Right cardiac atrium (tissue), 5 donors: ENCODE results near the gene OIP5. TPM values are rescaled to one million over a fixed set of nuclear protein-coding genes. Genes with fewer than 3 reads are reported as not detected.

Experiments used
- polyA plus RNA-seq: library from polyadenylated mRNA; stranded (reverse); fragments of 200-250 nt; gene quantifications from one replicate; pipeline ENCODE4 v1.2.3, GENCODE V29; 2013
- total RNA-seq, 4 donors: library from RNA; stranded (reverse); fragmentation: NEBNext Ultra II Directional; extraction: Animal tissue kit (Norgen Biotek cat#: 25700); gene quantifications; one replicate each; pipeline ENCODE4 v1.2.1, GENCODE V29; 2021
- donor health status: healthy with polysubstance abuse.
- donor health status: DM: no; HTN: yes; CAD: no.
- donor health status: DM: no; HTN: no; CAD: no.
- donor health status: DM: no; HTN: yes; CAD: no; lungs with severe emphysema.
- donor health status: DM: yes; HTN: yes; CAD: no.

Gene OIP5
- total and polyA plus RNA-seq, 5 donors: 0.25 to 0.71 (median 0.37) TPM; not detected in 1

Other genes with a start within 250 kb of the OIP5 start
- 10 to 100 TPM in 3 of 4 donors, 1 to 10 TPM in 1; 9.9 to 14.9 (median 12.6) TPM for gene INO80, start 216.3 kb downstream of the OIP5 start, total RNA-seq
- gene INO80, start 216.3 kb downstream of the OIP5 start, polyA plus RNA-seq: 5.8 TPM
- gene EXD1, start 101.8 kb downstream of the OIP5 start, total RNA-seq: not detected
- gene EXD1, start 101.8 kb downstream of the OIP5 start, polyA plus RNA-seq: not detected
- gene CHP1, start 101.3 kb downstream of the OIP5 start, total RNA-seq: 100 to 1,000 TPM in 3 of 4 donors, 10 to 100 TPM in 1; 91.2 to 129 (median 111) TPM
- 44.2 TPM for gene CHP1, start 101.3 kb downstream of the OIP5 start, polyA plus RNA-seq
- 1 to 10 TPM; 1.5 to 3.6 (median 2.5) TPM for gene NUSAP1, start 290 bp upstream of the OIP5 start, total RNA-seq
- gene NUSAP1, start 290 bp upstream of the OIP5 start, polyA plus RNA-seq: 0.48 TPM
- 10 to 100 TPM; 19.7 to 35.1 (median 26.6) TPM for gene NDUFAF1, start 69.9 kb upstream of the OIP5 start, total RNA-seq
- 65.9 TPM for gene NDUFAF1, start 69.9 kb upstream of the OIP5 start, polyA plus RNA-seq
- 10 to 100 TPM; 22.3 to 25.0 (median 23.1) TPM for gene RTF1, start 84.5 kb upstream of the OIP5 start, total RNA-seq
- gene RTF1, start 84.5 kb upstream of the OIP5 start, polyA plus RNA-seq: 14.1 TPM
- gene ITPKA, start 161.3 kb upstream of the OIP5 start, total RNA-seq: 1 to 10 TPM in 2 of 4 donors, under 1 TPM in 2; 0.36 to 1.4 (median 0.94) TPM
- gene ITPKA, start 161.3 kb upstream of the OIP5 start, polyA plus RNA-seq: 1.6 TPM
- 1 to 10 TPM in 3 of 4 donors, under 1 TPM in 1; 0.95 to 1.5 (median 1.2) TPM for gene LTK, start 181.2 kb upstream of the OIP5 start, total RNA-seq
- 1.6 TPM for gene LTK, start 181.2 kb upstream of the OIP5 start, polyA plus RNA-seq
- gene RPAP1, start 211.7 kb upstream of the OIP5 start, total RNA-seq: 10 to 100 TPM; 19.2 to 25.3 (median 19.8) TPM
- gene RPAP1, start 211.7 kb upstream of the OIP5 start, polyA plus RNA-seq: 10.1 TPM
- 10 to 100 TPM in 1 of 4 donors, 1 to 10 TPM in 3; 5.4 to 11.3 (median 7.0) TPM for gene TYRO3, start 226.6 kb upstream of the OIP5 start, total RNA-seq
- gene TYRO3, start 226.6 kb upstream of the OIP5 start, polyA plus RNA-seq: 6.8 TPM